Thoracic aorta endothelial cell (primary cell): ENCODE results near the gene CCNA2. TPM values are rescaled to one million over a fixed set of nuclear protein-coding genes. Genes with fewer than 3 reads are reported as not detected.

Experiments used
- total RNA-seq: library from RNA; depleted of rRNA; stranded (reverse); fragments of >200 nt; gene quantifications from 2 replicates; pipeline ENCODE4 v1.2.3, GENCODE V29; 2012

The CCNA2 gene
- 95.9 and 174 TPM in 2 replicates for total RNA-seq

DNA sequence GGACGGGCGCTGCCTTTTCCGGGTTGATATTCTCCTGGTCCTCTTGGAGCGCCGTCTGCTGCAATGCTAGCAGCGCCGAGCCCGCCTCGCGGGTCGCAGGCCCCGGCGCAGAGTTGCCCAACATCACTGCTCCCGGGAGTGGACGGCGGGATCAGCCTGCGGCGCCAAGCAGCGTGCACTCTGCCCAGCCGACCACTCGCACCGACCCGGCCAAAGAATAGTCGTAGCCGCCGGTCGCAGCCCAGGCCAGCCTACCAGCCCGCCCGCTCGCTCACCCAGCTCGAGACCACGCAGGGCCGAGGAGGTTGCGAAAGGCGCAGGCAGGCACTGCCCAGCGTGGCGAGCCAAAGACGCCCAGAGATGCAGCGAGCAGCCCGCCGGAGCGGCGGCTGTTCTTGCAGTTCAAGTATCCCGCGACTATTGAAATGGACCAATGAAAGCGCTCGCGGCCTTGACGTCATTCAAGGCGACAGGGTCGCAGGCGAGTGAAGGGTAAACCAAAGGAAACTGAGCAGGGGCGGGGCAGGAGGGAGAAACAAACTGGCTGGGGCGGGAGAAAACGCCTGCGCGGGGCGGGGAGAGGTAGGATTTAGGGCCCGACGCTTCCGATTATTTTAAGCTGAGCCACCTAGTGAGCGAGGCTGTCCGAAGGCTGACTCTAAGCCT lies at the start of gene CCNA2:
Gene CCNA2 (minus strand): TSS at position 379 of the 666 bp plus-strand sequence. CDS start 255 bp downstream, at position 124.

DNA sequence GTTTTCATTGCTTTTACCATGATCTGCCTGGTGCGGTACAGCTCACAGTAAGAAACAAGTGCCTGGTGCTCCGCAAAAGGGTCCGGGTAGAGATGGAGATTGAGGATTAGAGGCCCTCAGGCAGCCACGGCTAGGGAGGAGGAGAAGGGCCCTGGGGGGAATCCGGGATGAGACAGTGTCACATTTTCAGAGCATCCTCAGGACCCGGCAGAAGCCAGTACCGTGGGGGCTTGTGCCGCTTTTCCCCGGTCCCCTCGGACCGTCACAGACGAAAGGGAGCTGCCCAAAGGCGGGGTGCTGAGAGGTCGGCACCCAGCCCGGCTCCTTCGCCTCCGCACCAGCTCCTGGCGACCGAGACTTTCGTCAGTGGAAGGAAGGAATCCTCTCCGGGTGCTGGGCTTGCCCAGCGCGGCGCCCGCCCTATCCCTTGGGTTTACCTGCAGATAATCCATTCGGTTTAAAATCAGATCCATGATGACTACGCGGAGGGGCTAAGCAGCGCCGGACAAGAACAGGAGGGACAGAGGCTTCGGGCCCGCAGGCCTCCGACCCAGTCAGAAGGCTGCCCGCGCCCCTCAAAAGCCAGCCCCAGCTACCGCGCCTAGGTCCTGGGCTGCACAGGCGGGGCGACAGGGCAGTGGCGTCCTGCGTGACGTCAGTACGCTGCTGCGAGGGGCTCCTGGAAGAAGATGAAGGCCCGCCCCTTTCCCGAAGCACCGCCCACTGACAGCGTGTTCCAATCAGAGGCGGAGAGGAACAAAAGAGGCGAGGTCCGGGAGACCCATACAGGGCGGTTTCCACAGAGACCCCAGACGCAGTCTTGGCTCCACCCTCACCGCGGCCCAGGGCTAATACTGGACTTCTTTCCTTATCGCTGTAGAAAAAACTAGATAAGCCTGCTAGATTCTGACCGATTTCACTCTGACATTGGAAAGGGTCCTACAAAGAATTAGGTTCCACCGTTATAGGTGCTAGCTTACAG lies 46.4 kb upstream of the CCNA2 start, which contains the start of gene BBS7:
Gene BBS7 (minus strand): TSS at position 634 of the 982 bp plus-strand sequence. CDS start 161 bp downstream, at position 473.

DNA sequence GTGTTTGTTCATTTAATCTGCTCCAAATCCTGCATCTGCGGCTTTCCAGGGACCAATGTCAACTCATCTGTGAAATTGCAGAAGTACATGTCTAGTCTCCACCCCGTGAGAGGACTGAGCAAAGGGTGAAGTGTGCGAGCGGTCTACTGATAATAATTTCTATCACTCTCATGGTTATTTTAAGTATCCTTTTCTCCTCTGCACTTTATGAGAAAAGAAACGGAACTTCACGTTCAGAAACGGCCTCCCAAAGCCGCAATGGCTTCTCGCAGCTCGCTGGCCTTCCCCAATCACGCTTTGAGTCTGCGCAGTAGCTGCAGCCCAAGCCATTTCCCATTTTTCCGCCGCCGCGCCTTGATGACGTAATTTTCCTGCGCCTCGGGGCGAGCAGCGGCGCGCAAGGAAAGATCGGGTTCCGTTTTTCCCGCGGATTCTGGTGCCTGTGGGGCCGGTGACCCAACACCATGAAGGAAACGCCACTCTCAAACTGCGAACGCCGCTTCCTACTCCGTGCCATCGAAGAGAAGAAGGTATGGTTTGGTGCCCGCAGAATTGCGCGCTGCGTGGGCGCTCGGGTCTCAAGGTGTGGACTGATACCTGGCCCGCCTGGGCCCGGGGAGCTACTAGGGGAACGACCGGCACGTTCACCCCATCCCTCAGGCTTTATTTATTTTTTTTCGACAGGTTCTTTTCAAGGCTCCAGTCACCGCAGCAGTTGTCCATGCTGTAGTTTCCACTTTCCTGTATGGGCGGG lies 22.5 kb downstream of the CCNA2 start, which contains the start of gene EXOSC9:
Gene EXOSC9 (plus strand): TSS at position 363 of the 754 bp plus-strand sequence. CDS start 102 bp downstream, at position 465.

Other genes with a start within 250 kb of the CCNA2 start
- 689 and 725 TPM in 2 replicates for gene ANXA5, start 126.9 kb downstream of the CCNA2 start, total RNA-seq
- gene SMIM43, start 58.7 kb downstream of the CCNA2 start, total RNA-seq, result 0.40 TPM in 1 of 2 replicates, not detected in the other
- gene EXOSC9, start 22.6 kb downstream of the CCNA2 start, total RNA-seq, result 61.8 and 65.7 TPM in 2 replicates
- gene BBS7, start 46.6 kb upstream of the CCNA2 start, total RNA-seq, result 23.5 and 35.0 TPM in 2 replicates
- gene TRPC3, start 128.2 kb upstream of the CCNA2 start, total RNA-seq, result under 0.01 TPM in 1 of 2 replicates, not detected in the other